Hematopoietic multipotent progenitor cell treated with erythropoietin and hydrocortisone succinate and interleukin-3 and kit ligand, for 17 days (in vitro differentiated cells): ENCODE measurements around the gene IL36G.

ENCODE experiments used
- DNase-seq: peaks from one replicate; pipeline ENCODE4 v3.0.0-alpha.2; 2015; ENCODE audit warnings: low spot score

Gene IL36G

DNA sequence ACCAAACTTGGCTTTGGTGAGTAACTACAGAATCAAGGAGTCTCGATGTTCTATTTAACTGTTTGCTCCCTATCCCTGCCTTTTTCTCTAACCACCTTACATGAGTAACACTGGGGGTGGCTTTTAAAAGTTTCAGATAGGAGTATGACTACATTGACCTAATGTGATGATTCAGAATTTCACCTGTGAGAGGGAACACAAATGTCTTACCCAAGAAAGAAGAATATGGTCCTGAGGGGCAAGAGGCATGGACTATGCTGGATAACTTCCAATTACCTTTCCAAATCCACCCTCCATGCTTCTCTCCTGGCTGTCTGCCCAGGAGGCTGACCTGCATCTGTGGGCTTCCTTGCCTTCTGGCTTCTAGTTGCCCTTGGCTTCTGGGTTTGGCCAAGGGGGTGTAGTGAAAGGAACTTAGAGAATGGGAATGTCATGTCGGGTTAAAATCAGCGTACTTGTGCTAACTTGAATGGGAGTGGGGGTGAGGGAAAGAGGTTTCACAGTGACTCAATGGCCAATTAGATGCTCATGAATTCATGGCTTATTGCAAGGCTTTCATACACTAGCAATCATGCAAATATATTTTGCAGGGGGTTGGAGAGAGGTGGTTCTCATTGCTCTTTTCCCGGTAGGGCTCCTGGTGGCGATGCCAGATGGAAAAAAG is 5.3 kb upstream of the IL36G start:
- no peak for DNase-seq

DNA sequence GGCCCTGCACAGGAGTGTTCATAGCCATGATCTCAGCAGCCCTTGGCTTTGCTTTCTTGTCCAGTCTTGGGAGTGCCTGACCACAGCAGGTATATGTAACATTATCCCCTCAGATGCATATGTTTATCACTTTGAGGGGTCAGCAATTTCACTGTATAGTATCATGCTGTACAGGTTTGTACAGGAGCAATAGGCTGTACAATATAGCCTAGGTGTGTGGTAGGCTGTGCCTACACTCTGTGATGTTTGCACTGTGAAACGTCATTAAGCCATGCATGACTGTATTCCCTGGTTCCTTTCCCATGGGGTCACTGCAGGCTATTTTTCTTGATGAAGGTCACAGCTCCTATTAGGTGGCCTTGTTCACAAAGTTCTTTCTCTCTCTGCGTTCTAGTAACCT is 4.7 kb upstream of the IL36G start:
- DNase-seq, result no peak

DNA sequence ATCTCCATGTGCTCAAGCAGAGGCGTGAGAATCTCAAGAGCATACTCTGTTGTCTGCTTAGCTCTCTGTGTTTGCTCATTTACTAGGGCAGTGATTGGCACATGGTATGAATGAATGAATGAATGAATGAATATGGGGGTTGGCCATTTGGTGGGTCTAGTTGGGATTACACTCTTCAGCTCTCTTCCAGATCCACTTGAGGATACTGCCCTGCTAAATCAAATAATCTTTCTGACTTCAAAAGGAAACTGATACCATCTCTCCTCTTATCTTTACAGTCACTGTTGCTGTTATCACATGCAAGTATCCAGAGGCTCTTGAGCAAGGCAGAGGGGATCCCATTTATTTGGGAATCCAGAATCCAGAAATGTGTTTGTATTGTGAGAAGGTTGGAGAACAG is 1.9 kb downstream of the IL36G start:
- no peak for DNase-seq

DNA sequence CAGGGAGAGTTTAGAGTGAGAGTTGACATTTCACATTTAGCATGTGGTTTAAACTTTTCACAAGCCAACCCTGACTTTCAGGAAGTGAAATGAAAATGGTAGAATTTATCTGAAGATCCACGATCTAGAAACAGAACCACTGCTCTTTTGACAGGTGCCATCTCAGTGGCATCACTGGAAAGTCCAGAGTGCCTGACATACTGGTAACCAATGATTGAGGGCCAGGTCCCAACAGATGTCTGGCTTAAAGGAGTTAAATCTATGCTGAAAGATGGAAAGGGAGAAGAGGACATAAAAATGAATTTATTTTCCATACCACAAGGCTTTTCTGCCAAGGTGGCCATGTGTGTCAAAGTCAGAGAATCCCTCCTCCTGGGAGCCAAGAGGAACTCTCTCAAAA is 2.7 kb downstream of the IL36G start:
- no peak for DNase-seq

DNA sequence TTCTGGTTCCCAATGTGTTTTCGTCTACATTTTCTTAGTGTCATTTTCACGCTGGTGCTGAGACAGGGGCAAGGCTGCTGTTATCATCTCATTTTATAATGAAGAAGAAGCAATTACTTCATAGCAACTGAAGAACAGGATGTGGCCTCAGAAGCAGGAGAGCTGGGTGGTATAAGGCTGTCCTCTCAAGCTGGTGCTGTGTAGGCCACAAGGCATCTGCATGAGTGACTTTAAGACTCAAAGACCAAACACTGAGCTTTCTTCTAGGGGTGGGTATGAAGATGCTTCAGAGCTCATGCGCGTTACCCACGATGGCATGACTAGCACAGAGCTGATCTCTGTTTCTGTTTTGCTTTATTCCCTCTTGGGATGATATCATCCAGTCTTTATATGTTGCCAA is 7.3 kb downstream of the IL36G start:
- DNase-seq, result no peak

DNA sequence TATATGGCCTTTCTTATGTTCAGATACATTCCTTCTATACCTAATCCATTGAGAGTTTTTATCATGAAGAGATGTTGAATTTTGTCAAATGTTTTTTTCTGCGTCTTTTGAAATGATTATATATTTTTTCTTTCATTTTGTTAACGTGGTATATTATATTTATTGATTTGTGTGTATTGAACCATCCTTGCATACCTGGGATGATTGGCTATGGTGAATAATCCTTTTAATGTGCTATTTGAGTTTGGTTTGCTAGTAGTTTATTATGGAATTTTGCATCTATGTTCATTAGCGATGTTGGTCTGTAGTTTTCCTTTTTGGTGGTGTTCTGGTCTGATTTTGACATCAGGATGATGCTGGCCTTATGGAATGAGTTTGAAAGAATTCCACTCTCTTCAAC is 11.8 kb downstream of the IL36G start:
- DNase-seq, result no peak

DNA sequence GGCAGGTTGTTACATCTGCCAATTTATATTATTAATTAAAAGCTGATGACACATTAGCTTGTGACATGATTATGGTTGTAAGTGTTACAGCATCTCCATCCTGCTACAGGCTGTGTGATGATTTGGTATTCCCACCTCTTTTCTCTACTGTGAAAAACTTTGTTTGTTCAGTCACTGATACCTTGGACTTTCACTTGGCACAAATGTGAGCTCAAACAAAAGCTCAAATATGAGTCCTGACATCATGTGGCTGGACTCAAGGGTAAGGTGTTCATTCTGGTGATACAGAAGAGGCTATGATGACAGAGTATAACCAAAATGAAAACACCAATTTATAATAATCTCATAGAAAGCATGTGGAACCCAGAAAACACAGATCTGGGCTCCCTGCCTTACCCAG is 16.0 kb downstream of the IL36G start:
- DNase-seq, result no peak

DNA sequence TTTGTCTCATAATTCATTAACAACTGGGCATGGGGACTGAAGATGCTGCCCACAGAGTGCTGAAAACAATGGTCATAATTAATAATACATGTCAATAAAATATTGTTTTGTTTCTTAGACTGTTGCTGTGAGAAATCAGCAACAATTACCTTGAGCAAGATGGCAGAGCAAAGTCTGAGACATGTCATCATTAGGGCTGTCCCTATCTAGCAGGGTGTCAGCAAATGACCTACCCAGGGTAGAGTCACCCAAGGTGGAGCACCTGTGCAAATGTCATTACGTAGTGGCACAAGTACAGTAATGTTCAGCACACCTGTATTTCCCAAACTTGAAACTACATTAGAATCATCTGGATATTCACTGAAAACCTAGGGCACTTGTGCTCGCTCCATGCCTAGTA is 16.8 kb downstream of the IL36G start:
- DNase-seq, result no peak

DNA sequence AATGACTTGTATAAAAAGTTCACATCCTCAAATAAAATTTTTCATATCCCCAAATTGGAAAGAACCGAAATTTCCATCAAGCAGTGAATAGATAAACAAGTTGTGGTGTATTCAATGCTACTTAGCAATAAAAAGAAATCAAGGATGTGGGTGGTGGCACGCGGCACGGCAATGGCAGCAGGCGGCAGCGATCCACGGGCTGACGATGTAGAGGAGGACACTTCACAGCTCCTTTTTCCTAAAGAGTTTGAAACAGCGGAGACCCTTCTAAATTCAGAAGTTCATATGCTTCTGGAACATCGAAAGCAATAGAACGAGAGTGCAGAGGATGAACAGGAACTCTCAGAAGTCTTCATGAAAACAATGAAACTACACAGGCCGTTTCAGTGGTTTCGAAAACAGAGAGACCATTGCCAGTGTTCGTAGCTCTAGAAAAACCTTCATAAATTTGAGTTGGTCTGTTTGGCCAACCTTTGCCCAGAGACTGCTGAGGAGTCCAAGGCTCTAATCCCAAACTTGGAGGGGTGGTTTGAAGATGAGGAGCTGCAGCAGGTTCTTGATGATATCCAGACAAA is 17.6 kb downstream of the IL36G start:
- DNase-seq, result no peak

DNA sequence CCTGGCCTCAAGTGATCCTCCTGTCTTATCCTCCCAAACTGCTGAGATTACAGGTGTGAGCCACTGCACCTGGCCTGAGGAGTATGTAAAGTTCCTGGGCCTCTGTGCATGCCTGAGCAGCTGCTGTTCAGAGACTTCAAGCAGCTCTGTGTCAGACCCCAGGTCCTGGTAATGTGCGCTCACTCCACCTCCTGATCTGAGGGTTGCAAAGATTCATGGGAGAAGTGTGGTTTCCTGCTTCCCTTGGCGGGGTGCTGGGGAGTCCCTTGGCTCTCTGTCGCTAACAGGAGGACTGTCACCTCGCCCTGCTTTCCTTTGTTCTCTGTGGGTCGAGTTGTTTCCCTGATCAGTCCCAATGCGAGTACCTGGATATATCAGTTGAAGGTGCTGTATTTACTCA is 18.8 kb downstream of the IL36G start:
- no peak for DNase-seq

DNA sequence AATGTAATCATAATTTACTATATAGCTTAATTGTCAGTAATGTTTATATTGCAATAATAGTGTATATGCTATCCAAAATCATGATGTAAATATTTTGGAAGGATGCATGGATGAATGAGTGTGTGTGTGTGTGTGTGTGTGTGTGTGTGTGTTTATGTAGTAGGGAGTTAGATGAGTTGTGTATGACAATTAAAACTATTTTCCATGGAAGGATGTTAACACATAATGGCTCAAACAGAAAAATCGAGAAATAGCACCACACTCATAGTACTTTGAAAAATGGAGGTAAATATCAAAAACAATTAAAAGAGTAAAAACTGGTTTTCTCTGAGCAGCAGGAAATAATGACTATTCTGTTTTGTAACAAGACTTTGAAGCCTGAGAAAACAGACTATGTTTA is 19.3 kb downstream of the IL36G start:
- no peak for DNase-seq

DNA sequence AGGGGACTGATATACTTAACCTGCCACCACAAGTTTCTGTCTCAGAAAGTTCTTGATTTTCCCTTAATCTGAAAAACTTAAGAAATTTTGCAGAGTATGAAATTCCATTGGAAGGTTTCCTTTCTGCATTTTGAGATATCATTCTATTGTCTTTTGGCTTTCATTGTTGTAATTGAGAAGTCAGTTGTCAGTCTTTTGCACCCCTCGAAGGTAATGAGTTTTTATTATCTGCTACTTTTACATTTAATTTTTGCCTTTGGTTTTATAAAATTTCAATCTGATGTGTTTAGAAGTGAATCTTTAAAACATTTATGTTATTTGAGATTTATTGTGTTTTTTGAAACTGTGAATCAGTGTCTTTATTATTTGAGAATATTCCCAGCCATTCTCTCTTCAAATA is 22.6 kb downstream of the IL36G start:
- no peak for DNase-seq

DNA sequence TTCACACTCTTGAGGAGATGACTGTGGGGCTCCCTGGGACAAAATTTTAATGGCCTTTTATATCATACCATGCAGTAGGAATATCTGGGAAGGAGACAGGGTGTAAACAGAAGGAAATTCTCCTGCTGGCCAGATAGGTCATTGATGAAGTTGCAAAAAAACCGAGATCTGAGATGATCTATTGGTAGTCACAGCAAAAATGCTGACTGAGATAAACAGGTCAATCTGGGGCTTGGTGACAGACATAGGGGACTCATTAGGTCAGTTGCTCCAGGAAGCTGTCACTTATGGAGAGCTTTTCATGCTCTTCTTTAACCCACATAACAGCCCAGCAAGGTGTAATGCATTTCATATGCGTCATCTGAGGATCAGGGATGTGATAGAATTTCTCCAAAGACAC is 24.9 kb downstream of the IL36G start:
- no peak for DNase-seq

DNA sequence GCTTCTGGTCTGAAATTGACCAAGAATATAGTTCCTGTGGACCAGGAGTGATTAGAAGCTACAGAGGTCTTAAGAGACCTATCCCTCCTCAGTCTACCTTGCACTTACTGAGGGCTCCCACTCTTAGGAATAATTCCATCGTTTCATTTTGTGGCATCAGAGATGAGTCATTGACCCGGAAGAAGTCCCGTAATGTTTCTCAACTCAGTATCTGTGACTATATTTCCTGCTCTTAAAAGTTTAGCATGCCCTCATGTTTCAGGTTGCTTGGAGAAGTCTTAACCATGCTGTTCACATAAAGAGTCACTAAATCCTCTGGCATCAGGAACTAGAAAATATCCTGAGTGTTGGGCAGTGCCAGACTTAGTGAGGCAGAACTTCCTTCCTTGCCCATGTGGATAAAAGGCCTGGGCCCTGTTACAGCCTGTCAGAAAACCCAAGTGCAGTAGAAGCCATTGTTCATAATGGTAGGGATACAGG is 27.3 kb downstream of the IL36G start, which contains the start of gene IL36A:
Gene IL36A (plus strand): TSS at position 430 of the 480 bp plus-strand sequence. CDS start 413 bp downstream, outside the sequence.
- no peak for DNase-seq

DNA sequence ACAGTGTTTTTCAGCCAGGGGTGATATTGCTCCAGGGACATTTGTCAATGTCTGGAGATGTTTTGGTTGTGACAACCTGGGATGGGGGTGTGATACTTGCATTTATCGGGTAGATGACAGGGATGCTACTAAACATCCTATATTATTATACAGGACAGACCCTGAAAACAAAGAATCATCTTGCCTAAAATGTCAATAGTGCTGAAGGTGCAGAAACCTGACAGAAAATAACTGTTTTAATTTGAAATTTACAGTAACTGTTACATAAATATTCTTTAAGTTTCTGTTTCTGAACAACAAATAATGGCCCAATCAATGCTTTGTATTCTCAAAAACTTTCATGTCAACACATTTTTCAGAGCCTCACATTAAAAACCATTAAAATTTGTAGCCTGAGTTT is 29.4 kb downstream of the IL36G start:
- no peak for DNase-seq

DNA sequence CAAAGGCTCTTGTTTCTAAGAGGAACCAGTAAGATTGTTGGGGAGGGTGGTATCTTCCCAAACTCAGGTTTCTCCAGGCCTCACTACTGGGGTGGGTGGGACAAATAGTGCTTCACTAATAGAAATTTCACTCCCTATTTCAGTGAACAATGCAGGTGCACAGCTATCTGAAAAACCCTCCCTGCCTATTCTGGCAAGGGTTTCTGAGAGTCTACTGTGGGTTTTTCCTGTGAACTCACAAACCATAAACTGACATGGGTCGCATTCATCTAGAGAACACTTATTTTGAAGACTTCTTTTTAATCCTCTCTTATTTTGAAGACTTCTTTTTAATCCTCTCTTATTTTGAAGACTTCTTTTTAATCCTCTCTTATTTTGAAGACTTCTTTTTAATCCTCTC is 31.8 kb downstream of the IL36G start:
- DNase-seq, result no peak

DNA sequence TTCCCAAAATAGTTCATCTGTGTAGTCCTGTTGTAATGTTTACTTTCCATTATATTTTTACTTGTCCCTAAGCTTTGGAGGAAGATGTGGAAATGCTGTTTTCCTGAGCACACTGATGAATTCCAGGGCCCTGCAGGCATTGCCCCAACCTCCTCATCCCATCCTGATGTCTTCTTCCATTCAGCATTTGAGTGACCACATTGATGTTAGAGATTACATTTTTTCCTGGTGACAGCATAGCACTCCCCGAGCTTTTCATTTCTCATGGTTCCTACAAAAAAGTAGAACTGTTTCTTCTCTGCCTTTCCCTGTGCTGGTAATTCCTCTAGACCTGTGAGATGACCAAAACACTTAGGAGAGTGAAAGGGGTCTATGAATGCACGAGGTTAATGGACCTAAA is 32.3 kb downstream of the IL36G start:
- DNase-seq, result no peak

DNA sequence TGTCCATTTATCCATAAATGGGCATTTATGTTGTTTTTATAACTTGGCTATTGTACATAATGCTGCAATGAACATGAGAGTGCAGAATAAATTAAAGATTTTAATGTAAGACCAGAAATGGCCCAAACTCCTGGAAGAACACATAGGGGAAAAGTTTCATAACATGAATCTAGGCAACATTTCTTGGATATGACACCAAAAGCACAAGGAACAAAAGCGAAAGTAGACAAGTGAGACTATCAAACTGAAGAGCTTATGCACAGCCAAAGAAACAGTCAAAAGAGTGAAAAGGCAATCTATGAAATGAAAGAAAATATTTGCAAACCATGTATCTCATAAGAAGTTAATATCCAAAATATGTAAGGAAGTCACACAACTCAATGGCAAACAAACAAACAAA is 33.3 kb downstream of the IL36G start:
- no peak for DNase-seq

DNA sequence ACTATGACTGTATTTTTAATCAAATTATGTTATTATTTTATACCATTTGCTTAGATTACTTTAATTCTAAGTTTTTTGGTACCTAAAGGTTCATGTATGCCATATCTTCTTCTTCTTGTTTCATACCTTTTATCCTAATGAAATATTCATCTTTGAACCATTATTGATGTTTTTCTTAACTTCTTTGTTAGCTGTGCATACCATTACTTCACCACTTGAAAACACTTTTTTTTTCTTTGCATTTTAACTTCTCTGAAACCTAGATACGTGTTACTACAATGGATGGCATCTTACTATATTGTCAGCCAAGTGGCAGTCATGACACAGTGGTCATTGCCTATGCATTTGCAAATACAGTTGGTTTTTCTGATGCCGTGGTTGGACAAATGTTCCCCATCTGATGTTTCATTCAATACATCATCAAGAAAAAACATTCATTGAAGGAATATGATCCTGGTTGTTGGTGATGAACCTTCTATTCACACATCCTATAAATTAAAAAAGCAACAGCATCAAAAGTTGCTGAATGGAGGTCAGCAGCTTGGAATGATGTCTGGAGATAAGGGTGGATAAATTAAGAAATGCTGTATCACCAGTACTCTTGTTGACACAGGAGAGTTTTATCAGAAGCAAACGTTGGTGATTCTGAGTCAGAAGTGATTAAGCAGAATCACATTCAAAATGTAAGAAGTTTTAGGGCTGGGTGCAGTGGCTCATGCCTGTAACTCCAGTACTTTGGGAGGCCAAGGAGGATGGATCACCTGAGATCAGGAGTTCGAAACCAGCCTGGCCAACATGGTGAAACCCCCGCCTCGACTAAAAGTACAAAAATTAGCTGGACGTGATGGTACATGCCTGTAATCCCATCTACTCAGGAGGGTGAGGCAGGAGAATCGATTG is 34.9 kb downstream of the IL36G start:
- DNase-seq, result peak; percentile 58

DNA sequence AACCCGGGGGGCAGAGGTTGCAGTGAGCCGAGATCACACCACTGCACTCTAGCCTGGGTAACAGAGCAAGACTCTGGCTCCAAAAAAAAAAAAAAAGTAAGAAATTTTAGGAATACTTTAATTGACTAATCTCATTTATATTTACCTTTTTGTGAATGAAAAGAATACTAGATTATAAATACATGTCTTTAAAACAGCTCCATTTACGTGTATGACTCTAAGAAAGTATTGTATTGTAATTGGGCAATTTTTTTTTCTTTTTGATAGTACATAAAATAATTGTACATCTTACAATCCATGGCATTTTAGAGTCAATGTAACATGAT is 35.5 kb downstream of the IL36G start:
- DNase-seq, result no peak

DNA sequence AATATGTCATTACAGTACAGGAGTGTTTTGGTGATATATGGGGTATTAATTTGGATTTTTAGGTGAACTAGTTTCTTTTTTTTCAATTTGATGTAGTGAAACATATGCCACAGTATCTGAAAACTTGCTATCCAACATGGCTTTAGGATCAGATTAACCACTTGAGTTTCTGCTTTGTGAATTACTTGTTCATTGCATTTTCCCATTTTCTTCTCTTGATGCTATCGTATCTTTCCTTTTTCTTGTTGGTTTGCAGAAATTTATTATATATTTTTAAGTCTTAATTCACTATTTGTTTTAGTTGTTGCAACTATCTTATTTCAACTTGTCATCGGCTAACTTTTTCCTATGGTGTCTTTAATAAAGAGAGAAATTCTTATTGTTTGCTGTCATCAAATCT is 36.3 kb downstream of the IL36G start:
- DNase-seq, result no peak

DNA sequence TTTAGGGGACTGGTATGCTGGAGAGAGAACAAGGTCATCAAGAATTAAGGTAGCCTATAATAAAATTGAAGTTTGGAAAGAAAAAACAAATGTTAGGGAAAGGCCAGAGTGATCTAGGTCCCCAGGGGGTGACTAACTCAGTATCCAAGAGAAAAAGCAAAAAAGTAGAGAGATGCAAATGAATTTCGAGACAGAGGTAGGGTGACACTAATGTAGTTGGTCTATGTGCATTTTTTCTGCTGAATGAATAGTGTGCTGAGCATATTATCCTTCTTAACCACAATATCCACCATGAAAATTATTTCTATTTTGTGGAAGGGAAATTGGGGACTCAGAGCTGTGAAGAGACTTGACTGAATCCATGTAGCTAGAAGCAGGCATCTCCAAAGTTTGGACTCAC is 37.2 kb downstream of the IL36G start:
- no peak for DNase-seq

DNA sequence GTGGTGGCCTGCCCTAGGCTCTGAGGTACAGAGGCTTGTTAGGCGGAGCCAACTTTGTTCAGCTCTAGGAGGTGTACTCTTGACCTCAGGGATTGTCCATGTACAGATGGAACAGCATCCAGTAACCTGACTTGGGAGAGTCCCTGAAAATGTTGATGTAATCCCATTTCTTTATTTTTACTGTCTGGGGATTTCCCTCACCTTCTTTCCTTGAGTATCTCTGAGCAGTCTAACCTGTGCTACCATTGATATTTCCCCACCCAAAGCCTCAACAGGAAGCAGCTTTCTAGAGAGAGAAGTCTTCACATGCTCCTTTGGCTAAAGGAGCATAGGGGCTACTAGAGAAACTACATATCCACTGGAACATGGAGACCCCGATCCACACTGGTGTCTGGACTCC is 37.8 kb downstream of the IL36G start:
- no peak for DNase-seq
